NCI-H1417 (cell line): ENCODE results near the gene MPPED2.

ENCODE experiments used
- DNase-seq, 3 experiments: peaks; one replicate each; lab custom pipeline; 2025; lab: John Stamatoyannopoulos, UW

MPPED2 gene

GRCh38 chr11:30364139-30364836 is 221.9 kb downstream of the MPPED2 start:
- peak in 1 of 3 experiments; percentile 30 for DNase-seq

- DNase-seq = no peak
These were observed 225.4 kb downstream of the MPPED2 start for GRCh38 chr11:30360741-30361140.
